ES-I3 (cell line): ENCODE results near the gene ACAN.

Experiments used
- H3K36me3 ChIP-seq: 2 replicates; pipeline ENCODE4 v1.6.1; 2013; ENCODE audit warnings: mild to moderate bottlenecking, low read length, control low read depth, moderate library complexity; ENCODE audit not compliant: insufficient read depth
- H3K4me1 ChIP-seq: 2 replicates; pipeline ENCODE4 v1.6.1; 2013; ENCODE audit warnings: mild to moderate bottlenecking, control low read depth, low read length; ENCODE audit not compliant: insufficient read depth
- H3K9ac ChIP-seq: 2 replicates; pipeline ENCODE4 v1.6.1; 2013; ENCODE audit warnings: low read depth, mild to moderate bottlenecking, low read length, moderate library complexity
- H3K9me3 ChIP-seq: 2 replicates; pipeline ENCODE4 v1.6.1; 2013; ENCODE audit warnings: mild to moderate bottlenecking, low read length, moderate library complexity; ENCODE audit not compliant: control insufficient read depth, insufficient read depth

ACAN gene

DNA sequence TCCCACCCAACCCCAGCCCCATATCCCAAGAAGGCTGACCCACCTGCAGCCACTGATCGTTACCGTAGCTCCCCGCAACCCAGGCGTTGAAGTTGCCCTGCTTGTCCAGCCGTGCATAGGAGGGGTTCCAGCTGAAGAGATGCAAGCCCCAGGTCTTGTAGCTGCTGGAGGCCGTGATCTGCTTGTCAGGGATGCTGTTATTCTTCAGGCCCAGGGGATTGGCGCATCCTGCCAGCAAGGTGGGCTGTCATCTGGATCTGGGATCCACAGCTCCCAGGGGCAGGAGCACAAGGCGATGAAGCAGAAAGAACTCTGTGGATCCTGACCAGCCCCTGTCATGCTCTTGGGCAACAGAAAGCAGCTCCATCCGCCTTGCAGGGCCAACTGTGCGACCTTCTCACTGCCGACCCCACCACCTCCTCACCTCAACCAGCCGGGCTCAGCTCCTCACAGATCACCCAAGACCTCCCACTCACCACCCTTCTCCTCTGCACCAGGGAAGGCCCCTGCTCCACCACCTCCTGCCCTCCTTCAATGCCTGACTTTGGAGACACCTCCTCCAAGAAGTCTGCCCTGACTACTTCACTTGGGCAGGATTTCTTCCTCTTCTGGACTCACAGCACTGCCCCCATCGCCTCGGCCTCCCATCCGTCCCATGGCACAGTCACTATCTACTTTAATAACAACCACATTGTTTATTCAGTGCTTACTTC, 98.4 kb downstream of the ACAN start:
- peaks cover 4% of the 10 kb centered on the region; the same call in 1 of the 2 replicates for H3K36me3 ChIP-seq

DNA sequence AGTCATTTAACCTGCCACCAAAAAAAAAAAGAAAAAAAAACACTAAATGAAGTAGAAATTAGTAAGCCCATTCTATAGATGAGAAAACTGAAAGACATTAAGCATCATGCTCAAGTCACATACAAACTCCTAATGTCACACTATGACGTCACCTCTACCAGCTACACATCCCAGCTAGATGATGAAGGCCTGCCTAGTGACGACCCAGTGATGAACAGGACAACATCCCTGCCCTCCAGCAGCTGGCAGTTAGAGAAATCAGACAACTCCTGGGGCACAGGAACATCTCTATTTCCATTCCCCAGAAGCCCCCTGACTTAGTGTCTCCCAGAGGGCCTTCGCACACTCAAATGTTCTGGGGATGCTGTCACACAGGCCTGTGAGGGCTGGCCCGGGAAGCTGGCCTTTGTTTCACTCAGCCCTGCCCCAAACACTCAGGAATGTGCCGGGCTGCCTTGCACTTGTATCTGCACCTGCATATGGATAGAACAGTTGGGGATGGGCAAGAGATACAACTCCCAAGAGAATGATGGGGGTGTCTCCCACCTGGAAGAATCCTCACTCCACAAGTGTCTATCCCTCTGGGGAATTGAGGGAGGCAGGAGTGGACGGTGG, 99.1 kb downstream of the ACAN start:
- peaks cover 4% of the 10 kb centered on the region; the same call in 1 of the 2 replicates for H3K36me3 ChIP-seq
- H3K4me1 ChIP-seq: peaks cover 3% of the 10 kb centered on the region; the same call in 1 of the 2 replicates
- no peaks in the 10 kb centered on the region for H3K9me3 ChIP-seq
- H3K9ac ChIP-seq: no peak overlapping the region

More for the DNA sequence above, 98.4 kb downstream of the ACAN start:
- H3K9me3 ChIP-seq: no peaks in the 10 kb centered on the region
- no peak overlapping the region for H3K9ac ChIP-seq
- peaks cover 9% of the 10 kb centered on the region for H3K4me1 ChIP-seq

DNA sequence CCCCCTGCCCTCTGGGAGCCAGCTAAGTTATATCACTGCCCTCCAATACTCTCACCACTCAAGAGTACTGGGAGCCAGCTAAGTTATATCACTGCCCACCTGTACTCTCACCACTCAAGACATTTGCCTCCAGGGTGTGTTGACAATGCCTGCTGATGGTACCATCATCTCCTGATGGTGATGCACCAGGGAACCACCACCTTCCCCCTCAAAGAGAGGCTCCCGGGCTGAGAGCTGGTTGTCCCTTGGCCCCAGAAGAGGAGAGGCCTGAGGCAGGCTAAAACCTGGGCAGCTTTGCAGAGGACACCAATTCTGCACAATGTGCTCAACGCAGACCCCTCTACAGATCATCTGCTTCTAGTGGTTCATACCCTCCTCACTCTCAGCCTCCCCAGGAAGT, 99.6 kb downstream of the ACAN start:
- Histone ChIP-seq H3K9me3 (no peaks in the 10 kb centered on the region), H3K4me1 (peaks cover 3% of the 10 kb centered on the region; the same call in 1 of the 2 replicates), H3K36me3 (peaks cover 4% of the 10 kb centered on the region), H3K9ac (no peak overlapping the region)

DNA sequence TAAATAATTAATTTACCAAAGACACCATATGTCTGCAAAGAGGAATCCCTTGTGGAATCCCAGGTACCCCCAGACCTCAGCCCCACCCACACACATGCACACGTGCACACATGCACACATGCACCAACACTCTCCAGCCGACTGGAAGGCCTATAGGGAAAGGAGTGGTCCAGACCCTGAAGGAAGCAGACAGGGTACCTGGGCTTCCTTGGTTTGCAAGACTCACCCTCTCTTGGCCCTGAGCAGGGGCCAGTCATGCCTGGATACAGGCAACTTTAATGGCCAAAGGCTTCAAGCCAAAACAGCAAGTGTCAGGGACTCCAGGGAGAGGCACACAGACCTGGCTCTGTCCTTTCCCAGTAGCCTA, 101.0 kb downstream of the ACAN start:
- H3K4me1 ChIP-seq: peaks cover 3% of the 10 kb centered on the region; the same call in 1 of the 2 replicates
- peaks cover 9% of the 10 kb centered on the region for H3K36me3 ChIP-seq
- H3K9ac ChIP-seq: no peak overlapping the region
- no peaks in the 10 kb centered on the region for H3K9me3 ChIP-seq

DNA sequence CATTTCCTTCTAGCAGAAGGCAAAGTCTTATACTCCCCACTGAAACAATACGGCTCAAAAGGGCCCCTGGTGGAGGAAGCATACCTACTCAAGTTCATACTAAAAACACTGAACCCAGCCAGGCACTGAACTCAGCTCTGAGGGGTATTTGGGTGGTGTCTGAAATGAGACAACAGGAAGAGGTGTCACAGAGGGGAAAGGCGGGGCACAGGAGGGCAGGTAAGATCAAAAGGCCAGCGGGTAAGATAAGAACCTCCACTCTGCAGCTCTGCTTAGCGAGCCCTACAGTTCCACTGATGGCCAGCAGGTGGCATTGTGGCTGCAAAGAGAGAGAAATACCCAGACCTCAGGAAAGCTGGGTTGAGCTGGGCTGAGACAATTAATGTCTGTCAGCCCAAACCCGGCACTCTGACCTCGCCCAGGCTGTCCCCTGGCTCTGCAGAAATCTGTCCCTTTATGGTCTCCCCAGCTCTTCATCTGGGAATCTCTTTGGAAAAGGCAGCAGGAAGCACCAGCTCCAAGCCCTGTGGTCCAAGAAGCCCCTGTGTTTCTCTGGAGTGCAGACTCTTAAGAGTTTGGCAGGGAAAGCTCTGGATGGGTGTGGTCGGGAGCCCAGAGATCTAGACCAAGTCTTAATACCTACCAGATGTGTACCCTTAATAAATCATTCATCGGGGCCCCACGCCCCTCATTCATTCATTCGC, 101.5 kb downstream of the ACAN start:
- Histone ChIP-seq H3K9ac (no peak overlapping the region), H3K9me3 (no peaks in the 10 kb centered on the region), H3K36me3 (peaks cover 15% of the 10 kb centered on the region), H3K4me1 (peaks cover 3% of the 10 kb centered on the region; the same call in 1 of the 2 replicates)

DNA sequence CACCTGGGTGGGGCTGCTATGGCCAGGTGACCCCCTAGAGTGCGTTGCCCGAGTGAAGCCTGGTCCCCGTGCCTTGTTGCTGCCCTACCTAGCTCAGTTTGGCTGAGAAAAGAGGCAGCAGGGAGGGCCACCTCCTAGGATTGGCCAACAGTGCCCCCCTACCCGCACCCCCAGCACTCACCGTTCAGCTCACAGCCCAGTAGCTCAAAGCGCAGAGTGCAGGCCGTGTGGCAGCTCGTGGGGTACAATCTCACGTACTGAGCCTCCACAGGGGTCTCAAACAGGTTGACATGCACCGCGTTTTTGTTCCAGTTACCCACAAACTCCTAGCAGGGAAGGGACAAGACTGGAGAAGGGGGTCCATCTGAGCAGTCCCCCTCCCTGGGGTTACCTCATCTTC, 102.3 kb downstream of the ACAN start:
- peaks cover 21% of the 10 kb centered on the region for H3K36me3 ChIP-seq
- no peaks in the 10 kb centered on the region for H3K9me3 ChIP-seq
- H3K4me1 ChIP-seq: peaks cover 3% of the 10 kb centered on the region; the same call in 1 of the 2 replicates
- no peak overlapping the region for H3K9ac ChIP-seq

DNA sequence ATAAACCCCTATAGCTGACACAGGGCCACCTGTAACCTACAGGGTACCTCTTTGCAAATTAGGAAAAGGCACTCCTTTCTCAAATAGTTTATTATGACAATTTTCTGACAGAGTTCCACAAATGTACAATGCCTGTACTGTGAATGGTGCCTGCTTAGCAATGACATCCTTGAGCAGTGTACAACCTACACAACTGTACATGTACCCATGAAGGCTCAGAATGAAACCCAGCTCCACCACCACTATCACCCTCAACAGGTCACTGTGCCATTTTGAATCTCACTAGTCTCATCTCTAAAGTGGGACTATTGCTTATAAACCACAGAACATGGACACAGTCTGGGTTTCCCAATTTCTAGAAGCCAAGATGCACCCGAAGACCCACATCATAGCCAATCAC, 102.9 kb downstream of the ACAN start:
- H3K9ac ChIP-seq: no peak overlapping the region
- no peaks in the 10 kb centered on the region for H3K9me3 ChIP-seq
- H3K36me3 ChIP-seq: peaks cover 22% of the 10 kb centered on the region
- peaks cover 3% of the 10 kb centered on the region; the same call in 1 of the 2 replicates for H3K4me1 ChIP-seq

DNA sequence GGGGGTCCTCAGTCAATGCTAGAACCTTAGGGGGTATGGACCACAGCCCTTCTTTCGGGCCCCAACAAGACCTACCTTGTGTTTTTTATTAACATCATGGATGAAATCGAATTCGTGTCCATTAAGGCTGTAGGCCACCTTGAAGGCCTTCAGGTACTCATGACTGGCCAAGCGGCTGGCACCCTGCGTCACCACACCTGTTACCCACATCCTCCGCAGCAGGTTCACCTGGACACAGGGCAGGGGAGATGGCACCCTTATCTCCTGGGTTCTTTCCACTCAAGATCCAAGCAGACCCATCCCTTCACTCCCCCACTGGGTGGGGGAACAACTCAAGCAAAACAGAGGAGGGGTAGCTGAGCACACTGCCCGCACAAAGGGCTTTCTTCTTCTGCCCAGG, 103.3 kb downstream of the ACAN start:
- Histone ChIP-seq H3K9ac (no peak overlapping the region), H3K36me3 (peaks cover 22% of the 10 kb centered on the region), H3K4me1 (peaks cover 3% of the 10 kb centered on the region; the same call in 1 of the 2 replicates), H3K9me3 (no peaks in the 10 kb centered on the region)

DNA sequence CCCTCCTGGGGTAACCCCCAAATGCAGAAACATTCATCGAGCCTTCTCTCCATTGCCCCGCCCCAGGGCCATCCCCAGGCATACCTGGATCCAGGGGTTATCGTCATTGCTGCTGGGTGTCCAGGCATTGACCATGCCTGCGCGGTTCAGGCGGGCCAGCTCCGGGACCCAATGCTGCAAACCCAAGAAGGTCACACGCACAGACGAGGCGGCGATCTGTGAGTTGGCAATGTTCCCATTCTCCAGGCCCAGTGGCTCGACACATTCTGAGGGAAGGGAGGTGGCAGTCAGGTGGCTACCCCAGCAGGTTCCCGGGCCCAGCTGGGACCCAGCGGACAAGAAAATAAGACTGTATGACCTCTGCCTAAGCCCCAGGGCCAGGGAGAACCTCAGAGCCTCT, 103.9 kb downstream of the ACAN start:
- Histone ChIP-seq H3K36me3 (peaks cover 22% of the 10 kb centered on the region), H3K9ac (no peak overlapping the region), H3K4me1 (peaks cover 3% of the 10 kb centered on the region; the same call in 1 of the 2 replicates), H3K9me3 (no peaks in the 10 kb centered on the region)

DNA sequence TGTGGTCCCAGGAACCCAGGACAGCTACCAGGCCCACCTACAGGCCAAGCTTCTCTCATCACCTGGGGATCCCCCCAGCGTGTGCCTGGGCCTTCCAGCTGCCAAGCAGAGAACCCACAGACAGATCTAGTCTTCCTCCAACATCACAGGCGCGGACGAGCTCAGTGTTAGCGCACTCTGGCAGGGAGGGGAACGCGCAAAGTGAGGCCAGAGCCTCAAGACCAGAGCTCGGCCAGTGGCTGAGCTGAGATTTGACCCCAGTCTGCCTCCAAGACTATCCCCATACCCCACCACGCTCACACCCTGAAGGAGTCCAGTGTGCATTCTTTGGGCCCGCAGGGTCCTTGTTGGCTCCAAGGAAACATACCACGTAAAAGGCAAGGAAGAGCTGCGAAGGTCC, 104.9 kb downstream of the ACAN start:
- H3K9me3 ChIP-seq: no peaks in the 10 kb centered on the region
- peaks cover 22% of the 10 kb centered on the region for H3K36me3 ChIP-seq
- no peak overlapping the region for H3K9ac ChIP-seq
- H3K4me1 ChIP-seq: peaks cover 3% of the 10 kb centered on the region; the same call in 1 of the 2 replicates

DNA sequence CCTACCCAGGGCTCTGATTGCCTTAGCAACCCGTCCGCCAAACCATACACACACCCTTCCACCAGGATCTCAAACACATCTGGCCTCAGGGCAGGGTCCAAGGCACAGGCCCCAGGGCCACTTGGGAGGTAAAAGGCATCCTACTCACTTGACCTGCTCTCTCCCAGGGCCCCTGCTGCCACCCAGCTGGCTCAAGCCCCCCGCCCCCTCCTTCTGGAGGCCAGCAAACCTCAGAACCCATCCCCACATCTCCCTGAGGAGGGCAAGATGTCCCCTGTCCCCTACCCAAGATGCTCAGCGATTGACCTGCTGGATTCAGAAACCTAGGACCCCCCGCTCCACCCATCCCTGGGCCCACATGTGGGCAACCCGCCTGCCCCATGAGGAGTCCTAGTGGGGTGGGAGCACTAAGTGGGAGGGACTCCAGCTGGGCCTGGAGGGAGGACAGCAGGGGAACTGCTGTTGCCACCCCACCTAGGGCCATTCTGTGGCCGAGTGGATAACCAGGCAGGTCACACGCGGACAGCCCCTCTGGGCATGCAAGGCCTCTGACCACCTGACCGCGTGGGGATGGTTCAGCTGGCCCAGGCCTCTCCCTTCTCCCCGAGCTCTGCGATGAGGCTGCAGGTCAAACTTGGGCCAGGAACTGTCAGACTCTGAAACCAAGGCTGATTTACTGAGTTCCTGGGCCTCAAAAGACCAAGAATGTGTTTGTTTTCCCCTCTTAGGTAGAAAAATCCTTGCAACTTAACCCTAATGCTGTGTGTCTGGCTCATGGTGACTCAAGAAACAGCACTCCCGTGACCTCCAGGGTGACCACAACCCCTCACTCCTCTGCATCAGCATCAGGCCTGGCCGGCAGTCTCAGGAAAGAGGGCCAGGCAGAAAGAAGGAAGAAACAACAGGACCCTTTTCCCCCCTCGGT, 105.7 kb downstream of the ACAN start:
- no peak overlapping the region for H3K9ac ChIP-seq
- H3K36me3 ChIP-seq: peaks cover 21% of the 10 kb centered on the region
- peaks cover 3% of the 10 kb centered on the region; the same call in 1 of the 2 replicates for H3K4me1 ChIP-seq
- H3K9me3 ChIP-seq: no peaks in the 10 kb centered on the region

DNA sequence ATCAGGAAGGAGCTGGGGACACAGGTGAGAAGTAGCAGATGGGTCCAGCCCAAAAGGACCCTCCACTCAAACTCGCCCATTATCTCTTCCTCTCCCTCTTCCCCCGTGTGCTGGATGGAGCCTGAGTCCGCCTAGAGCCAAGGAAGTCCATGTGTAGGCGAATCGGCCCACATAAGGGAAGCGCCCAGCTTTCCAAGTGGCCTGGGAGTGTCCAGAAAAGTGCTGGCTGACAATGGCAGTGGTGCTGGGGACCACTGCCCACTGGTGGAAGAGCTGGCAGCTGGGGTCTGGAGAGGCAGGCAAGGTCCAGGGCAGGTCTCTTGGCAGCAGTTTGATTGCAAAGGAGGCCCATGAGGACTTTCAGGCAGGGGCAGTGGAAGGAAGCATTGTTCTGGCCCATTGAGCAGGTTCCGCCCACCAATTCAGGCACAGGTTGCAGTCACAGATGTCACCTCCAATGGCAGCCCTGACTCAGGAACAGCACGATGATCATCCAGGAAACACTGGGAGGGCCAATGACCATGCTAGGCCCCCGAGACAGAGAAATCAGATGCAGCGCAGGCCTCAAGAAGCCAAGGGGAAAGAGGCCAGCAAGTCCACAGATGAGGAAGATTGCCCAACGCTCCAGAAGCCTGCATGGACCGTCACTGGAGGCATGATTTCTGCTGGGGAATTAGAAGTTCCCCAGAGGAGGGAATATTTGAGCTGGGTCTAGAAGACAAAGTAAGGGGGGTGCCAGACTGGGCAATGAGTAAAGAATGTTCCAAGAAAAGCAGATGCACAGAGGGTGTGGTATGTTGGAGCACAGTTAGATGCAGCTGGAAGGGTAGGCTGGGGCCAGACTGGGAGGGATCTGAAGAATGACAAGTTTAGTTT, 107.0 kb downstream of the ACAN start:
- H3K4me1 ChIP-seq: no peaks in the 10 kb centered on the region; the same call in 1 of the 2 replicates
- peaks cover 18% of the 10 kb centered on the region for H3K36me3 ChIP-seq
- no peak overlapping the region for H3K9ac ChIP-seq
- no peaks in the 10 kb centered on the region for H3K9me3 ChIP-seq

DNA sequence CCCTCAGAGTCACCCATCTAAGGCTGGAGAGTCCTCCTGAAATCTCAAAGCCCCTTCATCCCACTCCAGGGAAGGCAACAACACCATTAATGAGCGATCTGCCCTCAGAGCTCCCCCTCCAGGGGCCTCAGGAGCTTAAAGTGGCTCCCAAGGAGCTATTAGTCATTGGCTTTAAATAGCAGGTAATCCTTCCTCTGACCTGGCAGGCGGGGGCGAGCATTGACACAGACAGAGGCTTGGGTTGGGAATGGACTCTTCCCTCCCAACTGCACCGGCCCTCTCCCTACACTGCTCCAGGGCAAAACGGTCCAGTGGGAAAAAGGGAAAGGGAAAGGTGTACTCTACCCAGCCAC, 108.5 kb downstream of the ACAN start:
- peaks cover 18% of the 10 kb centered on the region for H3K36me3 ChIP-seq
- no peaks in the 10 kb centered on the region; the same call in 1 of the 2 replicates for H3K4me1 ChIP-seq
- no peaks in the 10 kb centered on the region for H3K9me3 ChIP-seq
- peak overlapping the region; percentile 87; the same call in 1 of the 2 replicates for H3K9ac ChIP-seq
